Astrocyte (in vitro differentiated cells and primary cell): Measurements from ENCODE around the gene RXFP1. TPM values are rescaled to one million over a fixed set of nuclear protein-coding genes. Genes with fewer than 3 reads are reported as not detected.

ENCODE experiments used
- DNase-seq: peaks from one replicate; pipeline ENCODE4 v3.0.0-alpha.2; 2010; ENCODE audit warnings: low read depth
- FAIRE-seq: peaks from 2 replicates; lab custom pipeline; 2011; peaks lifted over from hg19 to GRCh38; lab: Jason Lieb, UNC
- H2AFZ ChIP-seq: 2 replicates; pipeline ENCODE4 v1.6.0; 2012; ENCODE audit warnings: low read depth, low read length, inconsistent platforms
- H3K27ac ChIP-seq: 2 replicates; pipeline ENCODE4 v1.5.1; 2011; ENCODE audit warnings: low read depth, low read length, inconsistent platforms
- H3K27me3 ChIP-seq: 2 replicates; pipeline ENCODE4 v1.6.0; 2011; ENCODE audit warnings: low read length, inconsistent platforms; ENCODE audit not compliant: insufficient read depth
- H3K36me3 ChIP-seq: 2 replicates; pipeline ENCODE4 v1.5.1; 2011; ENCODE audit warnings: low read length, inconsistent platforms; ENCODE audit not compliant: insufficient read depth
- H3K4me1 ChIP-seq: 2 replicates; pipeline ENCODE4 v1.5.1; 2011; ENCODE audit warnings: low read length, inconsistent platforms; ENCODE audit not compliant: insufficient read depth
- H3K4me2 ChIP-seq: 2 replicates; pipeline ENCODE4 v1.6.0; 2012; ENCODE audit warnings: low read length, inconsistent platforms
- H3K4me3 ChIP-seq: 2 replicates; pipeline ENCODE4 v1.5.1; 2011; ENCODE audit warnings: low read depth, mild to moderate bottlenecking, low read length, inconsistent platforms; ENCODE audit not compliant: insufficient read depth
- H3K79me2 ChIP-seq: 2 replicates; pipeline ENCODE4 v1.6.0; 2012; ENCODE audit warnings: mild to moderate bottlenecking, low read length, inconsistent platforms; ENCODE audit not compliant: insufficient read depth
- H3K9ac ChIP-seq: 2 replicates; pipeline ENCODE4 v1.6.0; 2012; ENCODE audit warnings: mild to moderate bottlenecking, low read length, inconsistent platforms
- H3K9me3 ChIP-seq: 2 replicates; pipeline ENCODE4 v1.5.1; 2012; ENCODE audit warnings: low read depth, mild to moderate bottlenecking, low read length, inconsistent platforms; ENCODE audit not compliant: insufficient read depth
- H4K20me1 ChIP-seq: 2 replicates; pipeline ENCODE4 v1.6.0; 2012; ENCODE audit warnings: low read length, inconsistent platforms; ENCODE audit not compliant: insufficient read depth
- H3K27ac Mint-ChIP-seq: one replicate; pipeline ENCODE4 v1.8.0; 2021; ENCODE audit warnings: mild to moderate bottlenecking, mixed read lengths; ENCODE audit not compliant: unreplicated experiment
- H3K27me3 Mint-ChIP-seq: one replicate; pipeline ENCODE4 v1.8.0; 2021; ENCODE audit warnings: low read depth, mixed read lengths; ENCODE audit not compliant: unreplicated experiment
- H3K36me3 Mint-ChIP-seq: one replicate; pipeline ENCODE4 v1.8.0; 2021; ENCODE audit warnings: low read depth, mixed read lengths; ENCODE audit not compliant: unreplicated experiment
- H3K4me1 Mint-ChIP-seq: one replicate; pipeline ENCODE4 v1.8.0; 2021; ENCODE audit warnings: low read depth, mixed read lengths; ENCODE audit not compliant: unreplicated experiment
- H3K4me3 Mint-ChIP-seq: one replicate; pipeline ENCODE4 v1.8.0; 2021; ENCODE audit warnings: mild to moderate bottlenecking, moderate library complexity, mixed read lengths; ENCODE audit not compliant: unreplicated experiment
- H3K9me3 Mint-ChIP-seq: one replicate; pipeline ENCODE4 v1.8.0; 2021; ENCODE audit warnings: mild to moderate bottlenecking, mixed read lengths; ENCODE audit not compliant: unreplicated experiment
- CTCF ChIP-seq: IDR thresholded peaks from 2 replicates; pipeline ENCODE4 v1.5.1; 2011; ENCODE audit warnings: low read depth, mild to moderate bottlenecking, inconsistent platforms, low read length, moderate library complexity; ENCODE audit not compliant: insufficient read depth
- EZH2 ChIP-seq: IDR thresholded peaks from 2 replicates; pipeline ENCODE4 v1.6.1; 2012; ENCODE audit warnings: mild to moderate bottlenecking, low read length, inconsistent platforms; ENCODE audit not compliant: insufficient read depth
- total RNA-seq: library from RNA; stranded (reverse); gene quantifications from 2 replicates; pipeline ENCODE4 v1.2.1, GENCODE V29; 2021

The RXFP1 gene
- total RNA-seq, 1 donor from 2014 or later, result 0.14 TPM

- H3K27ac Mint-ChIP-seq, result peak within 1 kb of the TSS; percentile 94
- Histone ChIP-seq H3K36me3 (no peaks in the 10 kb centered on the region), H3K9me3 (no peaks in the 10 kb centered on the region), H4K20me1 (no peaks in the 10 kb centered on the region), H3K27ac (peak within 1 kb of the TSS; percentile 94), H3K4me3 (peak within 1 kb of the TSS; percentile 75), H2AFZ (peak within 1 kb of the TSS; percentile 84), H3K9ac (peak within 1 kb of the TSS; percentile 89), H3K27me3 (no peaks in the 10 kb centered on the region), H3K4me1 (peaks cover 7% of the 10 kb centered on the region), H3K4me2 (peak within 1 kb of the TSS; percentile 92), H3K79me2 (peaks cover 50% of the 10 kb centered on the region)
- H3K27me3 Mint-ChIP-seq, result no peaks in the 10 kb centered on the region
- H3K9me3 Mint-ChIP-seq, result no peaks in the 10 kb centered on the region
- no peaks in the 10 kb centered on the region for H3K36me3 Mint-ChIP-seq
- FAIRE-seq (peak; percentile 49), DNase-seq (peak; percentile 98)
- TF ChIP-seq EZH2 (no peak), CTCF (peak; percentile 35)
- H3K4me1 Mint-ChIP-seq, result peaks cover 8% of the 10 kb centered on the region
- H3K4me3 Mint-ChIP-seq, result peak within 1 kb of the TSS; percentile 98
Measured at GRCh38 chr4:158671915-158672806, 150.5 kb downstream of the RXFP1 start, which contains the start of gene ETFDH. Gene ETFDH, plus strand, starts transcription at chr4:158672296. Its CDS starts 161 bp downstream, at chr4:158672457.

- FAIRE-seq (no peak), DNase-seq (no peak)
- Histone ChIP-seq H3K36me3 (no peaks in the 10 kb centered on the region), H3K27me3 (no peaks in the 10 kb centered on the region), H2AFZ (no peak overlapping the region), H3K9me3 (no peaks in the 10 kb centered on the region), H3K9ac (no peak overlapping the region), H3K4me2 (no peak overlapping the region), H3K4me1 (peaks cover 7% of the 10 kb centered on the region), H3K4me3 (no peak overlapping the region), H3K27ac (no peak overlapping the region), H3K79me2 (peaks cover 36% of the 10 kb centered on the region), H4K20me1 (no peaks in the 10 kb centered on the region)
- Mint-ChIP-seq H3K4me1 (peaks cover 8% of the 10 kb centered on the region), H3K27me3 (no peaks in the 10 kb centered on the region), H3K4me3 (no peak overlapping the region), H3K27ac (no peak overlapping the region), H3K36me3 (no peaks in the 10 kb centered on the region), H3K9me3 (no peaks in the 10 kb centered on the region)
- TF ChIP-seq EZH2 (no peak), CTCF (no peak)
Measured at GRCh38 chr4:158673633-158674032, 152.0 kb downstream of the RXFP1 start.

- no peak overlapping the region for H3K27ac Mint-ChIP-seq
- Histone ChIP-seq H3K4me3 (no peak overlapping the region), H3K27me3 (no peaks in the 10 kb centered on the region), H3K4me2 (no peak overlapping the region), H3K4me1 (no peaks in the 10 kb centered on the region), H2AFZ (no peak overlapping the region), H4K20me1 (no peaks in the 10 kb centered on the region), H3K9ac (no peak overlapping the region), H3K9me3 (no peaks in the 10 kb centered on the region), H3K27ac (no peak overlapping the region), H3K79me2 (peaks cover 13% of the 10 kb centered on the region), H3K36me3 (no peaks in the 10 kb centered on the region)
- no peaks in the 10 kb centered on the region for H3K4me1 Mint-ChIP-seq
- H3K4me3 Mint-ChIP-seq, result no peak overlapping the region
- no peaks in the 10 kb centered on the region for H3K9me3 Mint-ChIP-seq
- DNase-seq, result no peak
- no peaks in the 10 kb centered on the region for H3K27me3 Mint-ChIP-seq
- TF ChIP-seq EZH2, result no peak
- TF ChIP-seq CTCF, result no peak
- no peaks in the 10 kb centered on the region for H3K36me3 Mint-ChIP-seq
- FAIRE-seq, result no peak
Measured at GRCh38 chr4:158676076-158676475, 154.4 kb downstream of the RXFP1 start.
